ENCODE data around the gene CTAGE9.
"Not testable (repeated sequence)": the region's sequence is repeated elsewhere in the genome, so short reads cannot be mapped to it uniquely, and the experiment has no call there.

Gene CTAGE9

GRCh38 chr6:131710917-131711316, at the start of gene CTAGE9:
Gene CTAGE9 (minus strand): TSS chr6:131711017. CDS start chr6:131711017, 0 bp downstream.
- not testable (repeated sequence) for DNase-seq

- DNase-seq, result no peak
Measured at GRCh38 chr6:131758920-131759319, 48.1 kb upstream of the CTAGE9 start.

- DNase-seq, result peak; percentile 1
Measured at GRCh38 chr6:131756039-131756438, 45.2 kb upstream of the CTAGE9 start.

GRCh38 chr6:131755597-131755996, 44.8 kb upstream of the CTAGE9 start:
- no peak for DNase-seq

GRCh38 chr6:131754715-131755567, 44.1 kb upstream of the CTAGE9 start:
- no peak for DNase-seq

GRCh38 chr6:131754088-131754487, 43.3 kb upstream of the CTAGE9 start:
- DNase-seq, result no peak

- DNase-seq, result not testable (repeated sequence)
Measured at GRCh38 chr6:131751012-131751715, 40.3 kb upstream of the CTAGE9 start.

GRCh38 chr6:131749023-131749422, 38.2 kb upstream of the CTAGE9 start:
- DNase-seq, result no peak

GRCh38 chr6:131747821-131748353, 37.1 kb upstream of the CTAGE9 start:
- DNase-seq, result no peak

GRCh38 chr6:131745476-131745875, 34.7 kb upstream of the CTAGE9 start:
- DNase-seq, result no peak

- DNase-seq, result no peak
Measured at GRCh38 chr6:131744432-131745287, 33.8 kb upstream of the CTAGE9 start.

GRCh38 chr6:131741688-131742393, 31.0 kb upstream of the CTAGE9 start:
- DNase-seq, result no peak

- DNase-seq, result no peak
Measured at GRCh38 chr6:131740161-131740560, 29.3 kb upstream of the CTAGE9 start.

- no peak for DNase-seq
Measured at GRCh38 chr6:131739136-131739535, 28.3 kb upstream of the CTAGE9 start.

GRCh38 chr6:131736811-131737210, 26.0 kb upstream of the CTAGE9 start:
- DNase-seq, result no peak

GRCh38 chr6:131736003-131736596, 25.3 kb upstream of the CTAGE9 start:
- no peak for DNase-seq

- DNase-seq, result no peak
Measured at GRCh38 chr6:131733376-131734016, 22.7 kb upstream of the CTAGE9 start.

GRCh38 chr6:131731224-131731623, 20.4 kb upstream of the CTAGE9 start:
- DNase-seq, result no peak

- DNase-seq, result no peak
Measured at GRCh38 chr6:131730264-131730663, 19.4 kb upstream of the CTAGE9 start.

- no peak for DNase-seq
Measured at GRCh38 chr6:131729550-131729949, 18.7 kb upstream of the CTAGE9 start.

GRCh38 chr6:131728296-131728939, 17.6 kb upstream of the CTAGE9 start:
- peak; percentile 5 for DNase-seq

Data from activated CD4-positive, alpha-beta T cell treated with anti-CD3 and anti-CD28 coated beads, Interleukin-10, Interleukin-2, amounts not matched to agents 100 ng/mL and 50 ng/mL, durations not matched to agents 16 hours and 8 hours (primary cell).